ENCODE results near the gene CENPV.
A peak's percentile ranks its signal among the peaks of the same experiment; 100 is the strongest.

Gene CENPV

DNA sequence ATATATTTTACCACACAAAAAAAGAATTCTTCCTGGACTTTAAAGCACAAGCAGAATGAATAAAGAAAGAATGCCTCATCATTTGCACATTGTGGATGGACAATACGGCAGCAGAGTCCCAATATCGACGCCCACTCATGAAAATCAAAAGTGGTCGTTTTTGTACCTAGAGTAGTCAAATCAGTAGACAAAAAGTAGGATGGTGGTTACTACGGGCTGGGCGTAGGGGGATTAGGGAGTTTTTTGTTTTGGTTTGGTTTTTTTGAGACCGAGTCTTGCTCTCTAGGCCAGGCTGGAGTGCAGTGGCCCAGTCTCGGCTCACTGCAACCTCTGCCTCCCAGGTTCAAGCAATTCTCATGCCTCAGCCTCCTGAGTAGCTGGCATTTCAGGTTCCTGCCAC, 8.6 kb upstream of the CENPV start:
- no peak for DNase-seq (ENCODE audit: low spot score)

DNA sequence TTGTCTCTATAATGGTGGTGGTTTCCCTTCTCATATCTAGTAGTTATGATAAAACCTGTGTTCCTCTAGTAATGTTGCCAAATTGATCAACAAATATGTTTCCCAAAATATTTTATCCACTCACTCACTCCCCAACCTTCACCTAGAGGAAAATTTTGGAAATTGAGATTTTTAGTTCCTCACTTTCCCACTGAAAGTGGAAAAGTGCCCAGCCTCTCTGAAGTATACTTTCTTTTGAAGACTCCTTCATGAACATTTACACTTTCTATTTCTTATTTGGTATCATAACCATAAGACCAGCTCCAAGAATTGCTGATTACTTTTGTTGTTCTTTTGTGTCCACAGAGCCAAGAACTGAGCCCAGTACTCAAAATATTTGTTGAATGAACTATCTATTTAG, 5.1 kb upstream of the CENPV start:
- DNase-seq (ENCODE audit: low spot score), result no peak

GRCh38 chr17:16354585-16354984, 1.3 kb upstream of the CENPV start:
- DNase-seq (ENCODE audit: low spot score), result no peak

GRCh38 chr17:16352667-16353316, 477 bp downstream of the CENPV start:
- no peak for DNase-seq (ENCODE audit: low spot score)

DNA sequence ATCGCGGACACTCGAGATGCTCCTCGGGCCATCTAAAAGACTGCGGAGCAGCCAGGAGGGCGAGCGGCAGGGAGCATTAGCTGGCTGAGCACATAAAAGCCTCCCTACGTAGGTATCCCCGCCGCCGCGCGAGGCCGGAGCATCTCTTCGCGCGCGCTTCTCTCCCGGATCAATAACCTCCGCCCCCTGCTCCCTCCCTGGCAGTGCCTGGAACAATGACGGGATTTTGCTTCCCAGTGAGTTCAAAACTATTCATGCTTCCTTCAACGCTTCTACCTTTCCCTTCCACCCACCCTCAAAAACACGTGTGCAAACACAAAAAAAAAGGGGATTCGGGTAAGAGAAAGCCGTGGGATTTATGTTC, 984 bp downstream of the CENPV start:
- DNase-seq (ENCODE audit: low spot score), result no peak

GRCh38 chr17:16351831-16352230, 1.4 kb downstream of the CENPV start:
- no peak for DNase-seq (ENCODE audit: low spot score)

GRCh38 chr17:16349431-16349830, 3.8 kb downstream of the CENPV start:
- no peak for DNase-seq (ENCODE audit: low spot score)

DNA sequence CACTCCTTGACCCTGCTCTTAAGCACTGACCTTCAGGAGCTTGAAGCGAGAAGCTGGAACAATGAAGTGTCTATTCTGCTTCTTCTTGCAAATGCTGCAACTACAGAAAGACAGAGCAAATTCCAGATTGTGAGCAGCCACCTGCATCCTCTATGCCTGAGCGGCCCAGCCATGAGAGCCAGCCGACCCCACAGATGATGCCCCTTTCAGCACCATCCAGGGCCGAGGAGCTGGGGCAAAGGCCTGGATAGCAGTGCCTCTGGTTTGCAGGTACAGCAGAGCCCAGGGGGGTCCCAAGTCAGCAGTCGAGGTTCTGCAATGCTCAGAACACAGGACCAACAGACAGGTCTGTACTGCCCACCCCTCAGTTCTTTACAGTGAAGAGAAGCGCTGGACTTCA, 4.7 kb downstream of the CENPV start:
- no peak for DNase-seq (ENCODE audit: low spot score)

DNA sequence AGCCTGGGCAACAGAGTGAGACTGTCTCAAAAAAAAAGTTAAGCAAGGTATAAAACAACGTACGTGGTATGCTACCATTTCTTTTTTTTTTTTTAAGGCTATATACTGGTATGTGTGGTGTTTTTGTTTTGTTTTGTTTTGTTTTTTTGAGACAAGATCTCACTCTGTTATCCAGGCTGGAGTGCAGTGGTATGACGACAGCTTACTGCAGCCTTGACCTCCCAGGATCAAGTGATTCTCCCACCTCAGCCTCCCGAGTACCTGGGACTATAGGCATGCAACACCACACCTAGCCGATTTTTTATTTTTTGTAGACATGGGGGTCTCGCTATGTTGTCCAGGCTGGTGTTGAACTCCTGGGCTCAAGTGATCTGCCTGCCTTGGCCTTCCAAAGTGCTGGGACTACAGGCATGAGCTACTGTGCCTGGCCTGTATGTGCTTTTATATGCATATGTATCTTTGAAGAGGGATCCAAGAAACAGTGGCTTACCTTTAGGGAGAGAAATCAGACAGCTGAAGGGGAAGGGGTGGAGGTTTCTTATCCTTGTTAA, 6.5 kb downstream of the CENPV start:
- no peak for DNase-seq (ENCODE audit: low spot score)

DNA sequence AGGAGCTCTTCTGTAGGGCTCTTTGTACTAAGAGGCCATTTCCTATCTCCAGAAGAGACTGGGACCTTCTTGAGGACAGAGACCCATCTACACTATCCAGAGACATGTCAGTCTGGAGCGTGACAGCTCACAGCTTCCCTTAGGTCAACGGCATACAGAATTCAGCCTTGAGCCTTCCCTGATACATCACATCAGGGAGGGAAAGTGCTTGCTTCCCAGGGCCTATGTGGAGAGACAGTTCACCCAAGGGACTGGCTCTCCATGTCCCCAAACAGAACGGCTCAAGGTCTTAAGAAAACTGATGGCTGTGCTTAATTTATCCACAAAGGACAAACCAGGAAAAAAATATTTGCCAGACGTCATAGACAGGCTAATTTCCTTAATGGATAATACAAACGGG, 7.7 kb downstream of the CENPV start:
- no peak for DNase-seq (ENCODE audit: low spot score)

GRCh38 chr17:16343569-16343968, 9.7 kb downstream of the CENPV start:
- no peak for DNase-seq (ENCODE audit: low spot score)

DNA sequence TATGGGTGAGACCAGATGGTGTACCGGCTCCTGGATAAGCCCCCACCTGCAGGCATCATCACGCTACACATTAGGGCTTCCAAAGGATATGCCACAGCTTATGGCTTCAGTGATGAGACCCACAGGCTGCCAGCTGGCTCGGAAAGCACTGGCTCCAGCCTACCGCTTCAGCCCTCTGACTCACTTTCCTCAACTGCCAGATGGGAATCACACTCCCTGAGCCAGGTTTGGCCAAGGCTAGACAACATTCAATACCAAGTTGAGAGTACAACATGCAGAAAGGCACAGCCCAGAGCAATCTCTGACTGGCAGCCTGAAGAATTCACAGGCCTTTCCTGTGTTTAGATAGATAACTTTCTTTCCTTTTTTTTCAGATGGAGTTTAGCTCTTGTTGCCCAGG, 10.3 kb downstream of the CENPV start:
- peak; percentile 20 for DNase-seq (ENCODE audit: low spot score)

DNA sequence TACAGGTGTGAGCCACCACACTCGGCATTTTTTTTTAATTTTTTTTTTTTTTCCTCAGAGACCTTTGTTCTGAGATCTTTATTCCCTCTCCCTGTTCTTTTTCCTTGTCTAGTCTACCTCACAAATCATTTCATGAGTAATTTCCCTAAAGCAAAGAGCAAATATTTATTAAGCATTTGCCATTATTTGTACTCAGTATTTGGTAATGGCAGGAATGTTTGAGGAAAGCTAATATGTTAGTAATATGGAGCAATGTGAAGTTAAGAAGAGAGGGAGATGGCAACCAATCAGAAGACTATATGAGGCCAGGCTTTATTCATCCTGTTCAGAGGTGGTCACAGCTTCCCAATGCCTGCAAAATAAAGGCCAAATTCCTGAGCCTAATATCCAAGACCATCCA, 13.3 kb downstream of the CENPV start:
- DNase-seq (ENCODE audit: low spot score), result no peak

- no peak for DNase-seq (ENCODE audit: low spot score)
Observed at GRCh38 chr17:16339402-16339801, 13.9 kb downstream of the CENPV start.

DNA sequence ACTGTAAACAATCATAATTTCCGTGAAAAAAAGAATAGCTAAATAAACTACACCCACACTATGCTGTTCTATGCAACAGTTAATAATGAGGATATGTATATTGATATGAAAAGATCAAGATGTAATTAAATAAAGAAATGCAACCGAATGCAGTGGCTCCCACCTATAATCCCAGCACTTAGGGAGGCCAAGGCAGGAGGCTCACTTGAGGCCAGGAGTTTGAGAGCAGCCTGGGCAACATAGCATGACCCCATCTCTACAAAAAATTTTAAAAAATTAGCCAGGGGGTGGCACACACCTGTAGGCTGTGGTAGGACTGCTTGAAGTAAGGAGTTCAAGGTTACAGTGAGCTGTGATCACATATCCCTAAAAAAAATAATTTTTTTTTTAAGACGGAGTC, 14.9 kb downstream of the CENPV start:
- DNase-seq (ENCODE audit: low spot score), result no peak

DNA sequence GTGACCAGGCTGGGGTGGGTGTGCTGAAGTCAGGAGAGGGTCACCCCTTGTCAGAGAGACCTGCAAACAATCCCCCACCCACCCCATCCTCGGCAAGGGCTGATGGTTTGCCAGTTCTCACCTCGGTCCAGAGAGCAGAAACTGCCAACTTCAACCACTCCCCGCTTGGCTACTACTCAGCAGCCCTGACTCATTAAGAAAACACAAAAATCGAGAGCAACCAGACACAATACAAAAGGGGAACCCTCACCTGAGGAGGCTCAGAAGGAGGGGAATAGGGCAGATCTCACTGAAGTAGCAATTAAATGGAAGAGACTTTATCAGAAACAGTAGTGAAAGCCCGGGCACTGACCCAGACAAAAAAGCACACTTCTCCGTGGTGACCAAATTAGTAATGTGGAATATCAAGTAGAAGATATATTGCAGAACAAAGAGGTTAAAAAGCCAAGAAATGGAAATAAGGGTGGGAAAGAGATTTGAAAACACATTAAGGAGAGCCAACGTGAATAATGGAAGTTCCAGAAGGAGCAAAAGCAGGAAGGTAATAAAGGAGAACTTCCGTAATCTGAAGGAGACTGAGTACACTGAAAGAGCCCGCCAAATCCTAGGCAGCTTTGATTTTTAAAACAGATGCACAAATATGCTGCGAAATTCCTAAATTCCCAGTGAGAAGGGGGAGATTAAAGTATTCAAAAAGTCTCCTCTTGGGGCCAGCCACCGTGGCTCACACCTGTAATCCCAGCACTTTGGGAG, 23.6 kb downstream of the CENPV start:
- DNase-seq (ENCODE audit: low spot score), result no peak

GRCh38 chr17:16328997-16329396, 24.3 kb downstream of the CENPV start:
- no peak for DNase-seq (ENCODE audit: low spot score)

- DNase-seq (ENCODE audit: low spot score), result no peak
Observed at GRCh38 chr17:16327018-16327417, 26.3 kb downstream of the CENPV start.

DNA sequence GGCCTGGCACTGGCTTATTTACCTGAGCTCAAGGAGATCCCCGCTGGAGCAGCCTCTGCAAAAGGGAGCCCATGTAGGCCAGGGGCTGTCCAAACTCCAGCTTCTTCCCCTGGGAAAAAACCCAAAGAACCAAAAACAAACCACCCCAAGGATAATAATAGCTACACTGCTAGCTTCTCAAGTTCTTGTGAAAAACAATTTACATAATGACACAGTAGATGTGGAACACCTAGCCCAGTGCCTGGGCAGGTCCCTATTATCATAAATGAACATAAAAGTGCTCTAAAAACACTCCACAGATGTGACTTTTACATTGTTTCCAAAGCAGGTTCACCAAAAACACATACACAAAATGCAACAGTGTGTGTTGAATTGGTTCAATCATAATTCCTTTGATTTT, 27.3 kb downstream of the CENPV start:
- no peak for DNase-seq (ENCODE audit: low spot score)

DNA sequence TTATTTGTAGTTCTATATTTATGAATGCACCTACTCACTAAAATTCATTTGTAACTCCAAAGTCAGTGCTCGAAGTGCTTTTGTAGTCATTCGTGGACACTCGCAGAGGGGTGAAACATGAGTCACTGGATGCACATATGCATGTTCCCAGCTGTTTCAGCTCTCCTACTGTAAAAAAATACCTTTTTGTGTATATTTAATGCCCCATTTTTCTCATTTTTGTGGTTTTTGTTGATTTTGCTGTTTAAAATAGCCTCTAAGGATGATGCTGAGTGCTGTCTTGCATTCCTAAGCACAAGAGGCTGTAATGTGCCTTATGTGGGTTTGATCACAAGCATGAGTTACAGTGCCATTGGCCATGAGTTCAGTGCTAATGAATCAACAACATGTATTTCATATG, 30.6 kb downstream of the CENPV start:
- no peak for DNase-seq (ENCODE audit: low spot score)

- no peak for DNase-seq (ENCODE audit: low spot score)
Observed at GRCh38 chr17:16319969-16320368, 33.3 kb downstream of the CENPV start.

- no peak for DNase-seq (ENCODE audit: low spot score)
Observed at GRCh38 chr17:16314859-16315258, 38.4 kb downstream of the CENPV start.

GRCh38 chr17:16314189-16314588, 39.1 kb downstream of the CENPV start:
- DNase-seq (ENCODE audit: low spot score), result no peak

All from pons (tissue), 1 donor.